MM.1S (cell line): ENCODE measurements around the gene TEX44.

Source experiments
- EZH2 ChIP-seq: fragments of 300-600 bp; sonication (generic); optimal IDR thresholded peaks from 2 replicates; pipeline ENCODE3; 2017; ENCODE audit warnings: low read depth, mild to moderate bottlenecking, antibody characterized with exemption, low read length, mixed read lengths
- TF ChIP-seq, protein P1 (sequence below): fragments of 300-600 bp; sonication (generic); IDR thresholded peaks from 2 replicates; pipeline ENCODE4 v1.5.1; 2016; ENCODE audit warnings: antibody characterized with exemption, low read length, mixed read lengths

GRCh38 chr2:231590614-231591013, 2.0 kb upstream of the TEX44 start:
- TF ChIP-seq EZH2: no peak
- TF ChIP-seq, protein P1, sequence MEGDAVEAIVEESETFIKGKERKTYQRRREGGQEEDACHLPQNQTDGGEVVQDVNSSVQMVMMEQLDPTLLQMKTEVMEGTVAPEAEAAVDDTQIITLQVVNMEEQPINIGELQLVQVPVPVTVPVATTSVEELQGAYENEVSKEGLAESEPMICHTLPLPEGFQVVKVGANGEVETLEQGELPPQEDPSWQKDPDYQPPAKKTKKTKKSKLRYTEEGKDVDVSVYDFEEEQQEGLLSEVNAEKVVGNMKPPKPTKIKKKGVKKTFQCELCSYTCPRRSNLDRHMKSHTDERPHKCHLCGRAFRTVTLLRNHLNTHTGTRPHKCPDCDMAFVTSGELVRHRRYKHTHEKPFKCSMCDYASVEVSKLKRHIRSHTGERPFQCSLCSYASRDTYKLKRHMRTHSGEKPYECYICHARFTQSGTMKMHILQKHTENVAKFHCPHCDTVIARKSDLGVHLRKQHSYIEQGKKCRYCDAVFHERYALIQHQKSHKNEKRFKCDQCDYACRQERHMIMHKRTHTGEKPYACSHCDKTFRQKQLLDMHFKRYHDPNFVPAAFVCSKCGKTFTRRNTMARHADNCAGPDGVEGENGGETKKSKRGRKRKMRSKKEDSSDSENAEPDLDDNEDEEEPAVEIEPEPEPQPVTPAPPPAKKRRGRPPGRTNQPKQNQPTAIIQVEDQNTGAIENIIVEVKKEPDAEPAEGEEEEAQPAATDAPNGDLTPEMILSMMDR: no peak
